ENCODE data around the gene HELZ. TPM values are rescaled to one million over a fixed set of nuclear protein-coding genes. Genes with fewer than 3 reads are reported as not detected.

HELZ gene
- total RNA-seq, 1 donor from 2014 or later: 47.4 TPM

DNA sequence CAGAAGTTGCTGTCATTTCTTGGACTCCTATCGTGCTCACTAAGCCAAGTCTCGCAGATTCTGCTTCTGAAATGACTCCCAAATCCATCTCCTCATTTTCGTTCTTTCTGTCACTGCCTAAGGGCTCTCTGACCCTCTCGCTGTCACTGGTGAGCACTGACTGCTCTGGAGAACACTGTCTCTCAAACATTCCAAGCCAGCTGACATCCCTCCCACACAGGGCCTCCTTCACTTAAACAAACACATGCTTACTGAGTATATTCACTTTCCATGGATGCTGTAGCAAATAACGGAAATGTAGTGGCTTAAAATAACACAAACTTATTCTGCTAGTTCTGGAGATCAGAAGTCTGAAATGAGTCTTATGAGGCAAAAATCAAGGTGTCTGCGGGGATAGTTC is 181.9 kb downstream of the HELZ start:
- H3K4me1 Mint-ChIP-seq (ENCODE audit: low read depth, unreplicated experiment): peaks cover 9% of the 10 kb centered on the region
- peaks cover 16% of the 10 kb centered on the region for H3K36me3 Mint-ChIP-seq (ENCODE audit: unreplicated experiment)
- no peak for DNase-seq
- peaks cover 3% of the 10 kb centered on the region for H3K27me3 Mint-ChIP-seq (ENCODE audit: unreplicated experiment)
- H3K27ac Mint-ChIP-seq (ENCODE audit: unreplicated experiment): no peak overlapping the region
- no peak overlapping the region for H3K4me3 Mint-ChIP-seq (ENCODE audit: unreplicated experiment)
- peaks cover 6% of the 10 kb centered on the region for H3K9me3 Mint-ChIP-seq (ENCODE audit: unreplicated experiment)
- TF ChIP-seq, protein P1, sequence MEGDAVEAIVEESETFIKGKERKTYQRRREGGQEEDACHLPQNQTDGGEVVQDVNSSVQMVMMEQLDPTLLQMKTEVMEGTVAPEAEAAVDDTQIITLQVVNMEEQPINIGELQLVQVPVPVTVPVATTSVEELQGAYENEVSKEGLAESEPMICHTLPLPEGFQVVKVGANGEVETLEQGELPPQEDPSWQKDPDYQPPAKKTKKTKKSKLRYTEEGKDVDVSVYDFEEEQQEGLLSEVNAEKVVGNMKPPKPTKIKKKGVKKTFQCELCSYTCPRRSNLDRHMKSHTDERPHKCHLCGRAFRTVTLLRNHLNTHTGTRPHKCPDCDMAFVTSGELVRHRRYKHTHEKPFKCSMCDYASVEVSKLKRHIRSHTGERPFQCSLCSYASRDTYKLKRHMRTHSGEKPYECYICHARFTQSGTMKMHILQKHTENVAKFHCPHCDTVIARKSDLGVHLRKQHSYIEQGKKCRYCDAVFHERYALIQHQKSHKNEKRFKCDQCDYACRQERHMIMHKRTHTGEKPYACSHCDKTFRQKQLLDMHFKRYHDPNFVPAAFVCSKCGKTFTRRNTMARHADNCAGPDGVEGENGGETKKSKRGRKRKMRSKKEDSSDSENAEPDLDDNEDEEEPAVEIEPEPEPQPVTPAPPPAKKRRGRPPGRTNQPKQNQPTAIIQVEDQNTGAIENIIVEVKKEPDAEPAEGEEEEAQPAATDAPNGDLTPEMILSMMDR (IDR thresholded peaks at IDR 0.05; ENCODE audit: partially characterized antibody, unreplicated experiment): no peak

DNA sequence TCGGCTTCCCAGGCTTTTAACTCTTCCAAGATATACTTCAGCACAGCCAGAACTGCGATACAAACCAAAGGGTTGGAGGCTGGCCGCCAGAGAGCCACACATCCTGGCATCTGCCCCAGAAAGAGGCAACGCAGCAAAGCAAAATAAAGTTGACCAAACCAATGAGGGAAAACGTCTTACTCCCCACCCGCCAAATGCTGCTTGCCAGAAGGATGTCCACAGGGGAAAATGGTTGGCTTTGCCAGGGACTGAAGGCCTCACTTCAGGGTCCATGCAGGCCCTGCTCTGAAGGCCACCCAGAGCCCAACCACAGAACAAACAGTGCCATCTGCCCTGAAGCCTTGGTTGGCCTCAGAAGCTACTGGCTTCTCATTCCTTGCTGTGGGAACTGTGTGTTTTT is 185.6 kb downstream of the HELZ start:
- no peak for DNase-seq
- Mint-ChIP-seq H3K27me3 (ENCODE audit: unreplicated experiment) (peaks cover 5% of the 10 kb centered on the region), H3K4me3 (ENCODE audit: unreplicated experiment) (no peak overlapping the region), H3K27ac (ENCODE audit: unreplicated experiment) (no peak overlapping the region), H3K4me1 (ENCODE audit: low read depth, unreplicated experiment) (no peaks in the 10 kb centered on the region), H3K36me3 (ENCODE audit: unreplicated experiment) (peaks cover 16% of the 10 kb centered on the region), H3K9me3 (ENCODE audit: unreplicated experiment) (peaks cover 6% of the 10 kb centered on the region)
- TF ChIP-seq, protein P1 (IDR thresholded peaks at IDR 0.05; ENCODE audit: partially characterized antibody, unreplicated experiment): no peak

DNA sequence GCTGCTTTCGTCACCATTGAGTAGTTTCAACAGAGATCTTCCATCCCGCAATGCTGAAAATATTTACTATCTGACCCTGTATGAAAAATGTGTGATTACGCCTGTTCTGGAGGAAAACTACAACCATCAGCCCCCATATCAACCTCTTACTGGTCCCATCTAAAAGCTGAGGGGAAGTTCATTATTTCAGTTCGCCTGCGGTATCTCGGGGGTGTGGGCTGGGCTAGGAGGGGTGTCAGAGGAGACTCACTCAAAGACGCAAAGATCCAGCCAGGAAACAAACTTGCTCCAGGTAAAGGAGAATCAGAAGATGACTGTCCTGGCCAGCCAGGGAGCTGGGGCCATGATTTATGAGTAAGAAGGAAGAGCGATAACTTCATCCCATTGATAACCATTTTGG is 187.0 kb downstream of the HELZ start:
- Mint-ChIP-seq H3K4me1 (ENCODE audit: low read depth, unreplicated experiment) (no peaks in the 10 kb centered on the region), H3K36me3 (ENCODE audit: unreplicated experiment) (peaks cover 12% of the 10 kb centered on the region), H3K4me3 (ENCODE audit: unreplicated experiment) (no peak overlapping the region), H3K27me3 (ENCODE audit: unreplicated experiment) (peaks cover 5% of the 10 kb centered on the region), H3K9me3 (ENCODE audit: unreplicated experiment) (peaks cover 6% of the 10 kb centered on the region), H3K27ac (ENCODE audit: unreplicated experiment) (no peak overlapping the region)
- DNase-seq: no peak
- TF ChIP-seq, protein P1 (IDR thresholded peaks at IDR 0.05; ENCODE audit: partially characterized antibody, unreplicated experiment): no peak

DNA sequence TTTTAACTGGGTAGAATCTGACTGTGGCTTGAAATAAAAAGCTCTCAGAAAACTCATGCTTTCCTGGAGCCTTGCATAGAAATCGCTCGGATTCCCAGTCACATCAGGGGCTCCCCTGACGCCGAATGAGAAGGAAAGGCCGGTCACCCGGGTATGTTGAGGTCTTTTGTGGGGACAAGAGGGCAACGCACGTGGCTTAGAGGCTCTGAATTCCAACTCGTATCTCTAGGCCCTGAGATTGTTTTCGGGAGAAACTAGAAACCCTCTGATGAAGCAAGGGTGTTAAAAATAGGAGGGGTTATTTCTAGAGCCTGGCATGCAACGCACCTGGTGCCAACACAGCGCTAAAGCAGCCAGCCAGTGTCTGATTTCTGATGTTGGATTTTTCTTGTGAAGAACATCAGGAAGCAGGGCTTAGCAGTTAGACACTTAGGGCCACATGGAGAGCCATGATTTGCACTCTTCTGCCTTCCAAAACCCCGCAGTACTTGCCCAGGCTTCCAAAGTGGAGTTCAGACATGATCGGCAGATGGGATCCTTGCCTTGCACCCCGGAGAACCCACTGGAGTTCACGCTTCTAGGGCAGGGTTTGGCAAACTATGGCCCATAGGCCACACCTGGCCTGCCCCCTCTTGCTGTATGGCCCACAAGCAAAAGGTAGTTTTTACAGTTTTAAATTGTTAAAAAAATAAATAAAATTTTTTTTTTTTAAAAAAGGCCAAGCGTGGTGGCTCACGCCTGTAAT is 188.1 kb downstream of the HELZ start:
- Mint-ChIP-seq H3K4me3 (ENCODE audit: unreplicated experiment) (no peak overlapping the region), H3K9me3 (ENCODE audit: unreplicated experiment) (peaks cover 7% of the 10 kb centered on the region), H3K4me1 (ENCODE audit: low read depth, unreplicated experiment) (no peaks in the 10 kb centered on the region), H3K27me3 (ENCODE audit: unreplicated experiment) (peaks cover 5% of the 10 kb centered on the region), H3K36me3 (ENCODE audit: unreplicated experiment) (peaks cover 6% of the 10 kb centered on the region), H3K27ac (ENCODE audit: unreplicated experiment) (no peak overlapping the region)
- TF ChIP-seq, protein P1 (IDR thresholded peaks at IDR 0.05; ENCODE audit: partially characterized antibody, unreplicated experiment): no peak
- no peak for DNase-seq
